ENCODE measurements around the gene CCP110.

Gene CCP110

GRCh38 chr16:19555186-19555937 is 31.6 kb downstream of the CCP110 start, which contains the start of gene VPS35L:
TSS of gene VPS35L (plus strand) at chr16:19555703. CDS start at chr16:19555730, 27 bp downstream.
- DNase-seq = peak; percentile 96

GRCh38 chr16:19555938-19556771 is 32.4 kb downstream of the CCP110 start:
- peak; percentile 3 for DNase-seq

GRCh38 chr16:19559242-19559910 is 35.6 kb downstream of the CCP110 start:
- DNase-seq = peak; percentile 1

GRCh38 chr16:19560078-19560477 is 36.3 kb downstream of the CCP110 start:
- DNase-seq = no peak

- DNase-seq = no peak
Observed at GRCh38 chr16:19563377-19563776, 39.6 kb downstream of the CCP110 start.

- DNase-seq = no peak
Observed at GRCh38 chr16:19566362-19566761, 42.6 kb downstream of the CCP110 start.

- DNase-seq = no peak
Observed at GRCh38 chr16:19567560-19567959, 43.8 kb downstream of the CCP110 start.

GRCh38 chr16:19573997-19574396 is 50.3 kb downstream of the CCP110 start:
- no peak for DNase-seq

- DNase-seq = no peak
Observed at GRCh38 chr16:19574615-19575014, 50.9 kb downstream of the CCP110 start.

- no peak for DNase-seq
Observed at GRCh38 chr16:19578378-19578971, 54.7 kb downstream of the CCP110 start.

- DNase-seq = no peak
Observed at GRCh38 chr16:19582050-19582831, 58.5 kb downstream of the CCP110 start.

- DNase-seq = no peak
Observed at GRCh38 chr16:19583665-19584300, 60.0 kb downstream of the CCP110 start.

- DNase-seq = no peak
Observed at GRCh38 chr16:19588661-19589060, 64.9 kb downstream of the CCP110 start.

- DNase-seq = no peak
Observed at GRCh38 chr16:19589106-19589505, 65.4 kb downstream of the CCP110 start.

GRCh38 chr16:19589771-19590302 is 66.1 kb downstream of the CCP110 start:
- DNase-seq = no peak

GRCh38 chr16:19595043-19595767 is 71.5 kb downstream of the CCP110 start:
- no peak for DNase-seq

- DNase-seq = no peak
Observed at GRCh38 chr16:19598805-19599510, 75.2 kb downstream of the CCP110 start.

GRCh38 chr16:19599968-19600716 is 76.4 kb downstream of the CCP110 start:
- no peak for DNase-seq
